NCI-H748 (cell line): Measurements from ENCODE around the gene WT1.
A peak's percentile ranks its signal among the peaks of the same experiment; 100 is the strongest.

ENCODE experiments used
- DNase-seq: peaks from one replicate; lab custom pipeline; 2025; ENCODE audit not compliant: unreplicated experiment; lab: John Stamatoyannopoulos, UW

WT1 gene

DNA sequence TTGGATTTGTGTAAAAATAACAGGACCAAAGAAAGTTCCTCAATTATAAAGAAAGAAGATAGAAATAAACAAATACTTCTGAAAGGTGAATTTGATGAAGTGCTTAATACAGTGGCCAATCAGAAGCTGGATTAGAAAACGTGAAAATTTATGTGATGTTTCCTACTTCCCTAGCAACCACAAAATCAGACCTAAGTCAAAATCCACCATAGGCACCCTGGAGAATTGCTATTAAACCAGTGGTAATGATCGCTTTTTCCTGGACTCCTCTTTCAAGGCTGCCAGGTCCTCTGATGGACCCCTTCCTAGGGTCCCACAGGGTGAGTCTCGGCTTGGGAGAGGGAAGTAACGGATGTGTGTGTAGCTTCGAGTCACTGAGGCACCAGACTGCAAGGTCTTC is 9.6 kb downstream of the WT1 start:
- DNase-seq, result no peak

DNA sequence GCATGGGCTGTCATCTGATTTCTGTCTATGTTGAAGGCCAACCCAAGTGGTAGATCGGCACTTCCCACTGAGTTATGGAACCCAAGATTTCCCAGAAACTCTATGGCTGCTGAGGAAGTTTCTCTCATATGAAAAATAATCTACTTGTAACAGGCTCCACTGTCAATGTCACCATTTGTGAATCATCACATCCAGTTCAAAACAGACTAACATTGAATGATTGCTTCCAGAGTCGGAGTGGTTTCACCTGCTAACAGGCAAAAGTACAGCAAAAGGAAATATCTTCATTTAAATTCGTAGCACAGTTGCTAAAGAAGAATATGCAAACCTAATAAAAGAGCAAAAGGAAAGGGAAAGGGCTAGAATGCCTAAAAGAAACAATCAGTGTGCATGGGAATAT is 12.8 kb downstream of the WT1 start:
- no peak for DNase-seq

DNA sequence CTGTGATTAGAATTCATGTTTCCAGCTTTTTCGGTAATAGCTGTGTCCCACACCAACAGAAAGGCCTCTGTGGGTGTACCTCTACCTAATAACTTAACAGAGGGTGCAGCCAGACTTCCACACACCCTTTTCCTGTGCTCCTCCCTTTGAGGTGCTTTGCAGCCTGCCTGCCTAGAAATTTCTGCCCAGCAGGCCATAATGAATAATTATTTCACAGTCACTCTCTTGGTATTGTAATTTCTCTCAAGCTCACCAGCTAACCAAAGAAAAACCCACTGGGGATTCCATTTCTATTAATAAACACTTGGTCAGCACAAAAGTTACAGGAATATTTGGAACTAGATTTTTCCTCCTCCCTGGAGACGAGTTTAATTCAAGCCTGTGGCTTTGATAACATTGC is 13.3 kb downstream of the WT1 start:
- no peak for DNase-seq

DNA sequence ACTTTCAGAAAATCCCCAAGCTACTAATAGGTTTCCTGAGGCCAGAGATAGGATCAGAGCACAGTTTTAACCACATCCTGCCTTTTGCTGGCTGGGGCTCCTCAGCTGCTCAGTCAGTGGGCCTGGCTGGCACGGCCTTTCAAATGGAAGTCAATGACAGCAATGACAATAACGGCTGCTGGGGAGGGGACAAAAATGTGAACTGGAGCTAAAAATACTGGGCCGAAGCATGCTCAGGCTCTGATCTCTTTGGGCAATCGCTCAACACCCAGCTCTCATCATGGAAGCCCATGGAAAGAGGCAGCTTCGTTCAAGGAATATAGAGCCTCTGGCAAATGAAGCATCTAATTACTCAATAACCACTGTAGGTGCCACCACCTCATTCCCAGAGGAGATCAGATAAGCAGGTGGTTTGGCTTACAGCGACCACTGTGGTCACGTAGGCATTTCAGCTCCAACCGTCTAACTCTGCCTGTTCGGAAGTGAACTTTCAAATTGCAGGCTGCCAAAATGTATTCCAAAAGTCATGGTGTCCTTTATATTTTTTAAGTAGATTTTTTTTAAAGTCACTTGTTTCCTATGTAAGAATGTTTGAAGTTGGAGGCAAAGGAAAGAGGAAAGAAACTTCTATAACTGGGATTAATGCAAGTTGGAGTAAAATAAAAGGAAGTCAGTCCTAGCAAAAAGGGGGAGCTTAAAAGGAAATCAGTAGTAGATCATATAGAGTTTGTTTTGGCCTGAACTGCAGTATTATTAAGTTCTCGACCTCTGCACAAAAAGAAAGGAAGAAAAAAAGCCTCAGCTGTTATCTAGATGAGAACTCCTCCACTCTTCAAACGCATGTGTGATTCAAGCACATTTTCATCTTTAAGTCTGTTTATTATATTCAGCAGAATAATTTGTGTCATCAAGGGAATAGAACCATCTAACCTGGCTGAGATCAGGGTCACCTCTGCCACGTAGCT is 14.1 kb downstream of the WT1 start:
- DNase-seq, result no peak

DNA sequence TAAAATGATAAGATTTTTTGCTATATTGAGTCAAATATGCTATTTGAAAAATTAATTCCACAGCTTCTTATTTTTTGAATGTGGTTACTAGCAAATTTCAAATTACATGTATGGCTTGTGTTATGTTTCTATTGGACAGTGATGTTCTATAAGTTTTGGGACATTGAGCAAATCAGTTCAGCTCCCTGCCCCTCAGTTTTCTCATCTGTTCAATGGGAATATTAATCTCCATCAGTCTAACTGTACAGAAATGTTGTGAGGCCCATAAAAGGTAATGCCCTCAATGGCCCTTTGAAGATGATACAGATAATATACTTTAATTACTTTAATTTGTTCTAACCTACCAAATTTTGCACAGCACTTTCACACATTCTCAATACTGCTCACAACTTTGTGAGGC is 15.2 kb downstream of the WT1 start:
- DNase-seq, result no peak

DNA sequence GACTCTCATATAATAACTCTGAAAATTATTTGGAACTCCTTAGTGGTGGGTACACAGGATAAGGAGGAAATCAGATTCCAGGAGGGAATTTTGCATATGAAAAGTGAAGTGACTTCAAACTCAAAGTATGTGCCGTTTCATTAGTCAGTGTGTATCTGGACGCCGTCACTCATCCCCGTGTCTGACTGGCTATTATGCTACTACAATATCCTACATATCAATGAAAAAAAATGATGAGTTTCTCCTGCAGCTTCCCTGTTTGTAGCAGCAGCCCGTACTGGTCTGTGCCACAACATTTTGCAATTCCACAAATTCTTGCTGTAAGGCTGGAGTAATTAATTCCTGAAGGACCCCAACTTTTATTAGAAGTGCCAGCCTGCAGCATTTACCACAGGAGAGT is 16.5 kb downstream of the WT1 start:
- DNase-seq, result no peak

DNA sequence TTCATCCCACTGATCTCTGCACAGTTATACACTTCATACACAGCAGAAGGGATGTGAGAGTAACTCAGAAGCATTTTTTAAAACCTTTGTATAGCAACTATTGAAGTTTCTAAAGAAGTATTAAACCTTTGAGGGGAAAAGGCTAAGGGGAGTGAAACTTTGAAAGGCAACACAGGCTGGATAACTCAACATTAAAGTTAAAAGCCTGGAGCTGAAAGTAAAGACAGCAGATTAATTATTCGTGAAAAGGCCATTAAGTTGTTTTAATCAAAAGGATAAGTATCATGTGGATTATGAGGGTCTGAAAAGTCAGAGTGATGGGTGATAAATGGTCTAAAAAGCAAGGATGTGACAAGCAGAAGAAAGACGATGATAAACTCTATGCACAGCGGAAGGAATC is 17.5 kb downstream of the WT1 start:
- DNase-seq, result no peak

DNA sequence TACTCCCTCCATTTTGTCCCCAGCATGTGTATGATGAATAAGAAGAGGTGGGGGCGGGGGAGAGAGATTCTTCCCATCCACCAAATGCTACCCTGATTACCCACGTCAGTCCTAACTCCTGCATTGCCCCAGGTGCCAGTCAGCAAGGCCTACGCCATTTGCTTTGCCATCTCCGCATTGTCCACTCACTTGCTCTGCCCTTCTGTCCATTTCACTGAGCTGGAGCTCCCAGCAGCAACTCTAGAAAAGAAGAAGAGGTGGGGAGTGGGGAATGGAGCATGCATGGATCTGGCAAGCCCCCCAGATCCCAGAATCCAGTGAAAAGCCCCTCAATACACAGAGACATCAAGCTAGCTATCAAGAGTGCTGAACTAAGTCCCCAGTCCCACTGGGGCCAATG is 19.0 kb downstream of the WT1 start:
- DNase-seq, result no peak

DNA sequence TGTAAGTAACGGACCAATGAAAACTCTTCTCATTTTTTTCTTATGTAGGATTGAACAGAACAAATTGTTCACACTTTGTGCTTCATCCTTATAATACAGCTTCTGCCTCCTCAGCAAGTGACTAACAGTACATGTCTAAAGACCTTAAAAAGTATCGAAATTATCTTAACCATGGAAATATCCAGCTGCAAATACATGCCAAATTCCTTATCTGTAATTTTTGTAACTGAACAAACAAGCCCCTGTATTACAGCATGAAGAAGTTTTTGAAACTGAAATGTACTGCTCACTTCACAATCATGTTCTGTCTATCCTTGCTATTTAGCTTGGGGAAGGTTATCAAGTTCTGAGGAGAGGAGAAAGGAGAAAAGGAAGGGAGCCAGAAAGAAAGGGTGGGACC is 20.4 kb downstream of the WT1 start:
- no peak for DNase-seq

DNA sequence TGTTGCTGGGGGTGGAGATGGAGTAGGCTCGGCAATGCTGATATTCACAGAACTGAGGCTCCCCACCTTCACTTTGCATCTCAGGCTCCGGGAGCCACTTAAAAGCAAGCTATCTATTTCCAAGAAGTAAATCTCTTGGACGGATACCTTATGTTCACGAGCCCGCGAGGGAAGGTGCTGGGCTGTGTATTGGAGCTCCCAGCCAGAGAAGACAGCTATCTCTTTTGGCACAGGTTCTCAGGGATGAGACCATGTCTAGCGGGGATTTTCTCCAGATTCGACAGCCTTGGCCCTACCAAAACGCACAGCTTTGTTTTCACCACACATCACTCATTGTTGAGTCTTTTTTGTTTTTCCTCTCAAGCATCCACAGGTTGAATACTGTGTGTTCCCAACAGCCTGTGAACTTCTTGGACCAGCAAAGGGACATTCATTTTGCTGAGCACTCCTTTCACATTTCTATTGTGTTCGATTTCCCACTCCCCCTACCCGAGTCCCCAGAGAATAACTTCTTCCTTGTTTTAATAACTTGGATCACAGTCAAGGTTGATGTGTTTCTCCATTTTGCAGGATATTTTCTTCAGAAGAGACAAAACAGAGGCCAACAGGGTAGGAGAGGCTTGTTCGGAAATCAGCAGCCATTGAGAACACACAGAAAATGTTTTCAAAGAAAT is 23.3 kb downstream of the WT1 start:
- no peak for DNase-seq

DNA sequence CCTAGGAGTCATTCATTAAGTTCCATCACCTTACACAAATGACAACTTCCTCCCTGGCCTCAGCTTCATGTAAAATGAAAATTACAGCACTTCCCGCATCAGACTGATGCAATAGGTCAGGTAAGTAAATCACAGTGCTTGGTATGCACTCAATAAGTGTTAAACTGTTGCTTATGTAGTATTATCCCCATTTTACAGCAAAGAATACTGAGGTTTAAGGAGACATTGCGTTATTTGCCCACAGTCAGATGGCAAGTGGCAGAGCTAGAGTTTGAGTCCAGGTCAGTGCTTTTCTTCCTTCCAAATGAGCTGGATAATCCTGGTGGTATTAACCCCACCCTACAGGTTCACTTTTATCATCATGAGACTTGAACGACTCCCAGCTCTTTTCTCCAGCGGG is 29.7 kb downstream of the WT1 start:
- DNase-seq, result no peak

DNA sequence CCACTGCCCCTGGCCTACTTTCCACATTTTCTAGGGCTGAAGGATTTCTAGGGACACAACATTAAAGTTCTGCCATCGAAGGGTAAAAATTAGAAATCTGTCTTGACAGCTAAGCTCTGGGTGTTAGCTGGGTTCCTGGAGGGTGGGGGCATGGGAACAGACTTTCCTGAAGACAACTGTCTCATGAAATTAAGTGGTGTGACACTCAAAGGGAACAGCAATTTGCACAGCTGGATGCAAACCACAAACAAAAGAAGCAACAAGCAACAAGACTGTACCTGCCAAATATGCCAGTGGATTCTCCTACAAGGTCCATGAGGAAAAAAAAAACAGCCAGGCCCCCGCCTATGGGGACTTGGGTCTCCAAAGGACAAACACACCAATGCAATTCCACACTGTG is 32.5 kb downstream of the WT1 start:
- DNase-seq, result peak; percentile 9

DNA sequence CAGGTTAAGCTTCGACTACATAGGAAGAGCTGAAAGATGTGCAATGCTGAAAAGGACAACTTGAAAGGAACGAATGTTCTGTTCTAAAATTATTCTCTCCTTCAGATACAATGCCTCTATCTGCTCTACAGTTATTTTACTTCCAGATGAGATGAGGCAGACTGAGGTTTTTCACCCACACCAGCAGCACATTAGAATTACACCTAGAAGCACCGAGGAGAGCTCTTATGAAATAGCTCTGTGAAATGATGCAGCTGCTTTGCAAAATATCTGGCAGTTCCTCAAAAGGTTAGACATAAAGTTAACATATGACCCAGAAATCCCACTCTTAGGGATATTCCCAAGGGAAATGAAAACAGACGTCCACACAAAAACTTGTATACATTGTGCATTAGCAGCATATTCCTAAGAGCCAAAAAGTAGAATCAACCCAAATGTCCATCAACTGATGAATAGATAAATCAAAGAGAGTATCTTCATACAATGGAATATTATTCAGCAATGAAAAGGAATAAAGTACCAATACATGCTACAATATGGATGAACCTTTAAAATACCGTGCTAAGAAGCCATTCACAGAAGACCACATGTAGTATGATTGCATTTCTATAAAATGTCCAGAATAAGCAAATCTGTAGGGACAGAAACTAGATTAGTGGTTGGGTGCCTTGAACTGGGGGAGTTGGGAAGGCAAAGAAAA is 34.5 kb downstream of the WT1 start:
- no peak for DNase-seq

DNA sequence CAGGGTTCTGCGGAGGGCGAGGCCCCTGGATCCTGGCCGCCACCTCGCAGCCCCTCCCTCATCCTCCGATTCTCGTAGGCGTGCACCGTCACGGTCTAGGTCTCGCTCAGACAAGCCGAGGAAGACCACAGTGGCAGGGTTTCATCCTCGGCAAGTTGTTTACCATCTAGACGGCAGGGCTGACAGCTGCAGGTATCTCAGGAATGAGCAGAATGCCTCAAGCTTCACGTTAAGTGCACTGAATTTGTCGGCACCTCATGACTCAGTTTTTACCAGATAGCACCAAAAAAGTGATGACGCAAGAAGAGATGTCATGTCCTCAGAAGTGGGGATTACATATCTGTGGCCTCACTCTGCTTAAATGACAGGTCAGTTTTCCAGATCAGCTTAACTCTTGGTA is 35.1 kb downstream of the WT1 start:
- DNase-seq, result peak; percentile 12

DNA sequence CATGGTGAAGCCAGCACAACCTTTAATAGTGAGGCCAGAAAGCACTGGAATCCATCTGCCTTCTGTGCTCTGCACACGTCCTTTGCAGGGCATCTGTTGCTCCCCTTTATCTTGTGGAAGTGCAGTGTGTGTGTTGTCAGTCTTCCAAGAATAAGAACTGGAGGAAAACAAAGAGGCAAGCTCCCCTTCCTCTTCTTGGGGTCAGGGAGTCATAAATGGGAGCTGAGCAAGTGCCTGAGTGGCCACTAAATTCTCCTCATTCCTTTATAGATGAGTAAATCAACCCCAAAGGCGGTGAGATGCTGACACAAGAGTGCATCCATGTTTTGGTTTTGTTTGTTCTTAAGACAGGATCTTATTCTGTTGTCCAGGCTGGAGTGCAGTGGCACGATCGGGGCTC is 38.3 kb downstream of the WT1 start:
- DNase-seq, result no peak

DNA sequence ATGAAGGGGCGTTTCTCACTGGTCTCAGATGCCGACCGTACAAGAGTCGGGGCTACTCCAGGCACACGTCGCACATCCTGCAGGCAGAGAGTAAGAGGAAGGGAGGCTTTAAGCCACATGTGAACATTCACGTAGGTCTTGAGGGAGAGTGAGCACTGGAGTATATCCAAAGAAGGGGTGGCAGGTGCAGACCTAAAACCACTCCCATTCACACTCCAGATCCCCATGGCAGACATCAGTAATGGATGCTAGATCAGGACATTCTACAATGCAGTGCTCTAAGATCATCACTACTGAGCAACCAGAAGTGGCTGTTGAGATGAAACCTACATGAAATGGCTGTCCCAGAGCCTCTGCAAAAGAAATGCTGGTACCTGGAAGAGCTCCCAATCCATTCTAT is 39.0 kb downstream of the WT1 start:
- DNase-seq, result no peak

DNA sequence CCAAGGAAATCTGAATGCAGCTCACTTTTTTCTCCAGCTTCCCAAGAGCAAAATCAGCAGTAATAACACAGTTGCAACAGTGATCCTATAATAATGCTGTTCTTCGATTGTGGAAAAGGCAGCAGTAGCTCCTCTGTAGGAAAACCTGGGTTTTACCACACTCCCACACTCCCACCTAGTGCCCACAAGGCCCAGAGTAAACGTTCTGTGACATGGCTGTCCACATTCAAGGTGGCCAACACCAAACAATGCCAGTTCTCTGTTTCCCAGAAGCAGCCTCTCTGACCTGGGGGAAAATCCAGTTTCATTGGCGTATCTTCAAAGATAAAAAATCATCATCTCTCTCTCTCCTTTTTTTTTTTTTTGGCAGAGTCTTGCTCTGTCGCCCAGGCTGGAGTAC is 40.2 kb downstream of the WT1 start:
- DNase-seq, result no peak

DNA sequence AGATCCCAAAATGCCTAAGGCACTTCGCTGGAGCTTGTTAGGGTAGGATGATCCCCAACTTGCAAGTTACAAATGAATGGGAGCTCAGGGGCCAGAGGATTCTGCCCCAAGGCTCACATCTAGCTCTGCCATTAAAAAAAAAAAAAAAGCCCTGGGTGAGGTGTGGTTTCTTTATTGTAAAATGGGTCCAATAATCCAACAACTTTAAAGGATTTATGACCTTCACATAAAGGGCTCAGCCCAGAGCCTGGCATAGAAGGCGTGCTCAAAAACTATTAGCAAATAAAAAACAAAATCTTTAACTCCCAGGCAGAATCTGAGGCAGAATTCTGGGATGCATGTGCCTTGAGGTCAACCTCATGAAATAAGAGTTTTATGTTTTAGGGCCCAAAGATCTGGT is 42.5 kb downstream of the WT1 start:
- DNase-seq, result no peak

DNA sequence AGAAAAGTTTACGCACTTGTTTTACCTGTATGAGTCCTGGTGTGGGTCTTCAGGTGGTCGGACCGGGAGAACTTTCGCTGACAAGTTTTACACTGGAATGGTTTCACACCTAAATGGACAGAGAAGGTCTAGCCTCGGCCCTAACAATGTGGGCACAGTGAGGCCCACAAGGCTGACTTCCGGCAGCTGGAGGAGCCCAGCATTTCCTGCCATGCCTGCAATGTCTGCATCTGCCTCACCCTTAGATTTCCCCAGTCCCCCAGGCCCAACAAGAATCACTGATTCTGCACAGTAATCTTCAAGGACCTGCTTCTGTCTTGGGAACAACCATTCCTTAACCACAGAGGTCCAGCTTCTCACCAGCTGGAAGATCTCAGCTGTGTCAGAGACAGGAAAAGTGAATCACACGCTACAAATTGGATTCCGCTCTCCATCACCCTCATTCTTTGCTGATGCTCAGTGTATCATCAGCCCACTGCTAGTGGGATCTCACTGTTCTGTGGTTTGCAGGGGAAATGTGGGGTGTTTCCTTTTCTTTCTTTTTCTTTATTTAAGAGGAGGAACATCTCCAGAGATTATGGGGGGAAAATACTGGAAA is 43.3 kb downstream of the WT1 start:
- DNase-seq, result no peak

DNA sequence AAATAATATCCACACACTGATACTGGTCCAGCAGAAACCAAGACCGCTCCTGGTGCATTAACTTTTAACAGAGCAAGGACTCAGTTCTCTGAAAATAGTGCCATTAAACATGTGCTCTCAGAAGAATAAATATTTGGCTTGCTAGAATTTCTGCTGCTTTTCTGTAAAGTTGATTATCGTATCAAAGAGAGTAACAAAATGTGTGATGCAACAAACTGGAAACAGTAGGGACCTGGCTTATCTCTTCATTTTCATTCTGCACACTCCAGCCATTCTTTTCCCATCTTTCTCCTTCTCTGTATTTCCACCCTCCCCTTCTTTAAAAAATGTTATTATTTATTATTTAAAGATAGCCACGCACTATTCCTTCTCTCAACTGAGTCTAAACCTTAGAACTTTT is 43.9 kb downstream of the WT1 start:
- no peak for DNase-seq

DNA sequence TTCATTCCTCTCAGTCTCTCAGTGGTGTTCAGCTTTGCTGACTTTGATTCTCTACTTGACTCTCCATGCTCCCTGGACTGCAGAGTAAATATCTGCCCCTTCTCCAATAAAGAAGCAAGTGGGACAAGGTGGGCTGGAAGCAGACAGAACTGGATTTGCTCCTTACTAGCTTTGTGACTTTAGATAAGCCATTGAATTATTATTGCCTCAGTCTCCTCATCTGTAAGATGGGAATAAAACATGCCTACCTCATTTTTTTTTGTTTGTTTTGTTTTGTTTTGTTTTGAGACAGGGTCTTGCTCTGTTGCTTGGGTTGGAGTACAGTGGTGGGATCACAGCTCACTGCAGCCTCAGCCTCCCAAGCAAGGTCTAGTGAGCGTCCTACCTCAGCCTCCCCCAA is 44.6 kb downstream of the WT1 start:
- no peak for DNase-seq
